ENCODE measurements around the gene ARID1B. TPM values are rescaled to one million over a fixed set of nuclear protein-coding genes. Genes with fewer than 3 reads are reported as not detected.

Gene ARID1B
- total and polyA plus RNA-seq, 10 of the 15 experiments (the other 5 are each of a cell fraction or from before 2014, with no cell fraction given), result 24.7 to 133 (median 54.6) TPM

GRCh38 chr6:156830126-156830525 lies 52.9 kb downstream of the ARID1B start (continued):
- TF ChIP-seq CEBPB (IDR thresholded peaks at IDR 0.05; ENCODE audit: borderline replicate concordance in 1 of 2, low read depth in 2 of 2, low read length in 2 of 2) (no peak), NR2F1 (conservative IDR thresholded peaks at IDR 0.05) (no peak), ZZZ3 (IDR thresholded peaks at IDR 0.05; ENCODE audit: control insufficient read depth, insufficient read length, low read depth) (no peak), ZBTB40 (IDR thresholded peaks at IDR 0.05; ENCODE audit: borderline replicate concordance) (no peak), IRF3 (IDR thresholded peaks at IDR 0.05) (no peak), ESRRA (IDR thresholded peaks at IDR 0.05; ENCODE audit: low read length) (no peak), DPF2 (IDR thresholded peaks at IDR 0.05) (no peak), IRF4 (IDR thresholded peaks at IDR 0.05; ENCODE audit: low read depth, low read length) (no peak)

All from GM12878 (cell line).